Amygdala (tissue), 56 donors: ENCODE results near the gene CHURC1.
"Not testable (repeated sequence)": the region's sequence is repeated elsewhere in the genome, so short reads cannot be mapped to it uniquely, and the experiment has no call there.

Experiments used
- DNase-seq, 56 donors: peaks; one replicate each; lab custom pipeline; 2025; lab: John Stamatoyannopoulos, UW

Gene CHURC1

DNA sequence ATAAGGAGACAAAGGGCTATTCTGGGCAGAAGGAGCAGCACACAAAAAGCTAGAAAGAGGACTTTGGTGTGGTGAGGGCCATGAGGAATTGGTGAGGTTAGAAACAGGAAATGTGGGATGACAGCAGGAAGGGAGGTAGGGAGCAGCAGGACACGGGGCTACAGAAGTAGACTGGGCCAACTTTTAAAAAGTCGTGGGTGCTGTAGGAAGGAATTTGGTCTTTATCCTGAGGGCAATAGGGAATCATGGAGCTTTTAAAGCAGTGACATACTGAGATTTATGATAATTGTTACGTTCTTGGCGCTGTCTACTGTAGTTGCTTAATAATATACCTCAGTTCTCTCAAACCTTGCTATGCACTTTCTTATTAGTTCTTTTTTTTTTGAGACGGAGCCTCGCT lies 8.2 kb upstream of the CHURC1 start:
- DNase-seq = no peak

DNA sequence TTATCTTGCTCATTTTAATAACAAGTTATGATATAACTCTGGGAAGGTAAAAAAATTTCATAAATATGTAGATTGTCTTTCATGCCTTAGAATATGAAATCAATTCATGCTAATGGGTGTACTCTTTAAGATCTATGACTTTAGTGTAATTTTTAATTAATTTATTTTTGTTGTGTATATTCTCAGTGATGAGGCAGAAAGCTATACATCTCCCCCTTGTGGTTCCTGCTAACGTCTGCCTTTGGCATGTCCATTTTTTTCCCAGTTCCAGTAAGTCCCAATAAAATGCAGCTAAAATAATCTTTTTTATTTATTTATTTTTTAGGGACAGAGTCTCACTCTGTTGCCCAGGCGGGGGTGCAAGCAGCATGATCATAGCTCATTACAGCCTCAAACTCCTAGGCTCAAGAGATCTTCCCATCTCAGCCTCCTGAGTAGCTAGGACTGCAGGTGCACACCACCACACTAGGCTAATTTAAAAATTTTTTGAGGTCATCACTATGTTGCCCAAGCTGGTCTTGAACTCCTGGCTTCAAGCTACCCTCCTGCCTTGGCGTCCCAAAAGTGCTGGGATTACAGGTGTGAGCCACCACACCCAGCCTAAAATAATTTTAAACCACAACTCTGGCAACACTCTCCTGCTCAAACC lies 3.3 kb upstream of the CHURC1 start:
- no peak for DNase-seq

DNA sequence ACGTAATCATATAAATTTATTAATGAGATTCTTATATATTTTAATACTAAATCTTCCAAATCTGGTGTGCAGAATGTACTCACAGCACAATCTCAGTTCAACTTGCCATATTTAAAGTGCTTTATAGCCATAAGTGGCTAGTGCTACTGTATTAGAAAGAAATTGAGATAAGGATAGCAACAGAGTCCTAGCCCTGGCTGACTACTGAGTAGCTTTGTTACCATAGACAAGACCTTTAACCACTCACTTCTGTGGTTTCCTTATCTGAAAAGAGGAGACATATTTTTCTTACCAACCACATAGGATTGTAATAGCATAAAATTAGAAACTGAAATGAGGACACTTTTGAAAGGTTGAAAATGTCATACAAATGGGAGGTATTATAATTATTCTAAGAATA lies 2.0 kb upstream of the CHURC1 start:
- DNase-seq = no peak

DNA sequence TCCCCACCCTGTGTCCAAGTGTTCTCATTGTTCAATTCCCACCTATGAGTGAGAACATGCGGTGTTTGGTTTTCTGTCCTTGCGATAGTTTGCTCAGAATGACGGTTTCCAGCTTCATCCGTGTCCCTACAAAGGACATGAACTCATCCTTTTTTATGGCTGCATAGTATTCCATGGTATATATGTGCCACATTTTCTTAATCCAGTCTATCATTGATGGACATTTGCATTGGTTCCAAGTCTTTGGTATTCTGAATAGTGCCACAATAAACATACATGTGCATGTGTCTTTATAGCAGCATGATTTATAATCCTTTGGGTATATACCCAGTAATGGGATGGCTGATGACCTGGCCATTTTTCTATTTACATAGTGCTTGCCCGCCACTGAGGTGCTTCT lies 778 bp upstream of the CHURC1 start:
- not testable (repeated sequence) for DNase-seq

DNA sequence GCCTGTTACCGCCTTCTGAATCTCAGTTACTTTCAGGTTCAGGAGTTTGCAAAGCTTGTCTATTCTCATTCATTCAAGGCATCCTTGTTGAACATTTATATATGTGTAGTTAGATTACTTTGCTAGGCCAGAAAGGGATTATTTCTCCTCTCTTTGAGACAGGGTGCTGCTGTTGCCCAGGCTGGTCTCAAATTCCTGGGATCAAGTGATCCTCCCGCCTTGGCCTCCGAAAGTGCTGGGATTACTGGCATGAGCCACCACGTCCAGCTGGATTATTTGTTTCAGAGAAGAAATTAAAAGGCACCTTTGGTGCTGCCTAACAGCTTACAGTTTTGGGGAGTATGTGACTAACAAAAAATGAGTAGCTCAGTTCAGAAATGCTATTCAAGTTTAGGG lies 772 bp downstream of the CHURC1 start:
- no peak for DNase-seq

DNA sequence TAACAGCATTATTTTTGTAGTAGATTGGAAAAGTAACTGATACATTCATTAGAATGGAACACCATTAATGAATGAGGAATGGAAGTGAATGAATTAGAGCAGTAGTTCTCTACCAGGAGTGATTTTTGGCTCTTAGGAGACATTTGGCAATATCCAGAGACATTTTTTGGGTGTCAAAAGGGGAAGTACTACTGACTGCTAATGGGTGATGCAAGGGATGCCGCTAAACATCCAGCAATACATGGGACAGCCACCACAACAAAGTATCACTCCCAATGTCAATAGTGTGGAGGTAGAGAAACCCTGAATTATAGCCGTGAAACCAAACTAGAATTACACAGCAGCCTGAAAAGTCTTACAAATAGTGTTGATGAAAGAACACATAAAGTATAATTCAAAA lies 1.5 kb downstream of the CHURC1 start:
- DNase-seq = no peak

DNA sequence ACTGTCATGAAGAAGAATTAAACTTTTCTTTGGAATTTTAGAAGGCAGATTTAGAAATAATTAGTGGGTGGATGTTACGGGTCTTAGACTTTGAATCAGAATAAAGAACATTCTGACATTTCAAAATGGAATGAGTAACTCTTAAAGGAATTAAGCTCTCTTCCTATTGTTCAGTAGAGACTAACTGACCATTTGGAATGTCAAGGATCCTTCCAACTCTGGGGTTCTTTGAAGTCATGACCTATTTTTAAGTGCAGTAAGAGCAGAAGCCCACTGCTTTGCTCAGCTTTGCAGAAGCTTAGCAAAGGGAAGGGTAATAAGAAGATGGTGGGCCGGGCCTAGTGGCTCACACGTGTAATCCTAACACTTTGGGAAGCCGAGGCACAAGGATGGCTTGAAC lies 4.0 kb downstream of the CHURC1 start:
- no peak for DNase-seq

DNA sequence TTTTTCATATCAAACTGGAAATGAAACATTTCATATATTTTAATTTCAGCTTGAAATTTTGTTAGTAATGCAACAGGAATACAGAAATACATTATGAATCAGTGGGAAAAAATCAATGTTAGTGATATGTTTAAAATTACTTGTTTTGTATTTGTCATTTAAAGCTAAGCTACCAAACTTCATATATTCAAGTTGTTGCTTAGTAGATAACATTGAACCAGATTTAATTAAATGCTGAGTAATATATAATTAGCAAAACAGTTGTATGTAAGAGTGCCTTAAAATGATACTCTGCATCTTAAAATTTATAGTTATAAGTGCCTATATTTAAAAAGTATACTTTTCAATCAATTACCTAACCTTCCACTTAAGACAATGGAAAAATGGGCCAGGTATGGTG lies 5.0 kb downstream of the CHURC1 start:
- DNase-seq = no peak

DNA sequence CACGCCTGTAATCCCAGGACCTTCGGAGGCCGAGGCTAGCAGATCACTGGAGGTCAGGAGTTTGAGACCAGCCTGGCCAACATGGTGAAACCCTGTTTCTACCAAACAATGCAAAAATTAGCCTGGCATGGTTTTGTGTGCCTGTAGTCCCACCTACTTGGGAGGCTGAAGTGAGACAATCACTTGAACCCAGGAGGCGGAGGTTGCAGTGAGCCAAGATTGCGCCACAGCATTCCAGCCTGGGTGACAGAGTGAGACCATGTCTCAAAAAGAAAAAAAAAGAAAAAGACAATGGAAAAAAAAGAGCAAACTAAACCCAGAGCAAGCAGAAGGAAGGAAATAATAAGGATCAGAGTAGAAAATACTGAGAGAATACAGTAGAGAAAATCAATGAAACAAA lies 5.4 kb downstream of the CHURC1 start:
- no peak for DNase-seq

DNA sequence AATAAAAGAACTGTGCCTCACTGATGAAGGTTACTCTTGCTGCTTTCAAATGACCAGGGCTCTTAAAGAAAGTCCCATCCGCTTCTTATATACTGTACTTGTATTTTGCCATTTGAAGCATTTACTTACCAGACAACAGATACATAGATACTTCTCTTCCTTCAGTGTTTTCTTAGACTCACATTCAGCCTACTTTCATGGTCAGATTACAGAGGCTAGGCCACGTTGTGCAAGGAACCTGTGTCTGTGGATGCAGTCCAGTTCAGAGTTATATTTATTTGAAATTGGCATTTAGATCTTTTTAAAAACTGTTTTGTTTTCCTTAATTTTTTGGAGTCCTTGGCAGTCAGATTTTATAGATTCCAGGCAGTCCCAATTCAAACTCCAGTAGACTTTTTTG lies 6.2 kb downstream of the CHURC1 start:
- no peak for DNase-seq

DNA sequence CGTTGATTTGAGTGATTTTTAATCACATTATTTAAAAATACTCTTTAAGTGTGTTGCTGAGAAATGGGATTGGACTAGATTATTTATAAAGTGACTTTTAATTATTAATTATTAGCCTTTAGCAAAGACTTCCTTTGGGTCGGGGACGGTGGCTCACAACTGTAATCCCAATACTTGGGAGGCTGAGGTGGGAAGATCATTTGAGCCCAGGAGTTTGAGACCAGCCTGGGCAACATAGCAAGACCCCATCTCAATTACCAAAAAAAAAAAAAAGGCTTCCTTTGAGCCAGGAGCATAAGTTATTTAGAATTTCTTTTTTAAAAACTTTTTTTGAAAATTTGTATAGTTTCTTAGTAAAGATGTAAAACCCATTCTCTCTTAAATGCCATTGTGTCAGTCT lies 8.8 kb downstream of the CHURC1 start:
- no peak for DNase-seq

DNA sequence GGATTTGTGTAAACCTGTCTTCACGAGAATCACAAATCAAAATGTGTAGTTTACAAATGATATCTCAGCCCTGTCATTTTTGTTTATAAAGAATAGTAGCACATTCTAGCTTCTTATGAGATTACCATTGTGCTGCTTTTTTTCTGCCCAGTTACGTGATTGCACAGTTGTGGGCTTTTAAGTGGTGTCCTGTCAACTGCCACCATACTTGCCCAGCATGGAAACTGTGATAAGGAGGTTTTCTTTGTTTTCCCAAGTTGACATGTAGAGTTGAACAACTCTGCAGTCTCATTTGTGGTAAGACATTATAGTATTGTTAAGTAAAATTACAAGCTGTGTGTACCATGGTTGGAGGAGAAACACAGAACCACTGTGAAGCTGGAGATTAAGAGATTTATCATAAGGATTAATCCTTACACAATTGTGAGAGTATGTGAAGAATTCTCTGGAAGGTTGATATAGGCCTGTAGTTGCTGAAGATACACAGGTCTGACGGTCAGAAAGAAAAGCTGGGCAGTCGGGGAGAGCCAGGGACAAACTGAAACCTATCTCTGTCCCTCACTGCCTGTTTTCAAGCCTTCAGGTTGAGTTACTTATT lies 12.2 kb downstream of the CHURC1 start:
- no peak for DNase-seq

DNA sequence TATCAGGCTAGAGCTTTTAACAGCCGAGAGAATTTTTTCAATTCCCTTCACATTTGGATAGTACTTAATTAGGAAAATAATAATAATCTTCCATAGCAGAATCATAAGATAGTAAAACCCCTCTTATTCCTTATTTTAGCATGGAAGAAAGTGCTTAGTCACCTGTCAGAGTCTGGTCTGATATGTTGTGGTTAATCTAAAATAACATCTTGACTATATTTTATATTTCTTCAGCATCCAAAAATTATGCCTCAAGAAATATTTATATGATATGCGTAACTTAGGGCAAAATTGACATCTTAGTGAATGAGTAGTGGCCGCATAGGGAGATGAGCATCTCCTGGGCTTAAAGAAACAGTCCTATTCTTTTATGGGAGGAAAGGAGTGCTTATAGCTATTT lies 12.8 kb downstream of the CHURC1 start:
- no peak for DNase-seq

DNA sequence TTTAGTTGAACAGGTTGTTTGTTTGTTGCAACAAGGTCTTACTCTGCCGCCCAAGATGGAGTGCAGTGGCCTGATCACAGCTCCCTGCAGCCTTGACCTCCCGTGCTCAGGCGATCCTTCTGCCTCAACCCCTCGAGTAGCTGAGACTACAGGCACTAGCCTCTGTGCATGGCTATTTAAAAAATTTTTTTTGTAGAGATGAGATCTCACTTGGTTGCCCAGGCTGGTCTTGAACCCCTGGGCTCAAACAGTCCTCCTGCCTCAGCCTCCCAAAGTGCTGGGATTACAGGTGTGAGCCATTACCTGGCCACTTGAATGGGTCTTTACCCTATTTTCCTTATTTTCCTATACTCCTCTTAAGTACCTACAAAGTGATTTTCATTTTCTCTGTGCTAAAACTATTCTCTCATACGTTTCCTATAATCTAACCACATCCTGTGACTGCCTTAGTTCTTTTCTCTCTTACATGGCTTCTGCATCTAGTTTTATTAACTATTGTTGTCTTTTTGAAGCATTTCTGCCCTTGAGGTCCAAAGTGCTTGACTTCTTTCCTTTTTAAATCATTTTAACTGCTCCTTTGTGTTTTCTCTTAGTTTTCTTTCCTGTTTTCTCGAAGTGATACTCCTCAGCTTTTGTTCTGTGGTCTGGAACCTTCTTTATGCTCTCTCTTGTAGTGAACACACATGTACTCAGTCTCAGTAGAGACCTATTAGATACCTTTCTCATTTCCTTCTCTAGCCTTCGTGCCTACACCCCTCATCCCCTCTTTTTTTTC lies 14.2 kb downstream of the CHURC1 start:
- DNase-seq = no peak

DNA sequence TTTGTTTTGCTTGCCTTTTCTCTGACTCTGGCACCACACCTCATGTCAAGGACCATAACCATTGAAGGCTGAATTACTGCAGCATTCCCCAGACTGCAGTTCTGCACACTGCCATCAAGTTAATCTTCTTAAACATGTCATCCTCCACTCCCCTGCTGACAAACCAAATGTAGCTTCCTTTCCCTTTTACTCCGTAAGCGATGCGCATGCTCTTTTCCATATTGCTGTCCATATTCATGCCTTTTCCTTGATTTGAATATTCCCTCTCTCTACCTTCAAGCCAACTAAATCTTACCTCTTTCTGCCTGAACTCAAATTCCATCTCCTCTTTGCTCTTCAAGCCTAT lies 14.7 kb downstream of the CHURC1 start:
- DNase-seq = no peak

DNA sequence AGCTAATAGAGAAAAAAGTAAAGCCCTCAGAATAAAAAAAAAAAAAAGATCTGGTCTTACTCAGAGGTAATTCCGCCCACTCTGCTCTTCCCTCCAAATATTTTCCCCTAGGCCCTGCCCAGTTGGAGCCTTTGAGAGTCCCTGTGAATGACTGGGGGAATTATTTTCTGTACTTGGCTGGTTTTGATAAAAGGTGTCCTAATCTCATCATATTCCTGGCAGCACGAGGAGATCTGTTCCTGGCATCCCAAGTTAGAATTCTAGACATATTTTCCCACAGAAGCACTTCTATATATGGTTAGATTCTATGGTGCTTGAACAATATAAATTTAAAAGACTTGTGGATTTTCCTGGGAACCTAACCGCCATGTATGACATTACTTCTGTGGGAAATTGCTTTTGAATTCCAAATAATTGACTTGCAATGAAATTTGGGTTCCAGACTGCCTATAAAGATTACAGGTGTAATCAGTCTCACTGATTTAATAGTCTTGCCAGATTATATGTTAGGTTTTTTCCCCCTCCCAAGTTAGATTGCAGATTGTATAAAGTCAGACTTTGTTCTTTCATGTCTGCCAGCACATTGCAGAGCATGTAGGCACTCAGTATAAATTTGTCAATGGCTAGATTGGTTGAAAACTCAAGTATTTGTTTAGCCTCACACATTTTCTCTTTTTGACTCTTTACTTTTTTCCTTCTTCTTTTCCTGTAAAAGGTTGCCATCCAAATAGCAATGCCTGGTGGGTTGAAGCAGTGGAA lies 16.0 kb downstream of the CHURC1 start:
- DNase-seq = no peak

DNA sequence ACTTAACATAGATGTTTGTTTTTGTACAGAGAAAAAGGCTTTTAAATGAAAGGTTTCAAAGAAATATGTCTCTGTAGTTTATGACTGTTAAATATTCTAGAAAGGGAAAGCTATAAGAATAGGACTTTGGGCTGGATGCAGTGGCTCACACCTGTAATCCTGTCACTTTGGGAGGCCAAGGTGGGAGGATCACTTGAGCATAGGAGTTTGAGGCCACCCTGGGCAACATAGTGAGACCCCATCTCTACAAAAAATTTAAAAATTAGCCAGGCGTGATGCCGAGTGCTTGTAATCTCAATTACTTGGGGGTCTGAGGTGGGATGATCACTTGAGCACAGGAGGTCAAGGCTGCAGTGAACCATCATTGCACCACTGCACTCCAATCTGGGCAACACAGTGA lies 16.9 kb downstream of the CHURC1 start:
- DNase-seq = no peak

DNA sequence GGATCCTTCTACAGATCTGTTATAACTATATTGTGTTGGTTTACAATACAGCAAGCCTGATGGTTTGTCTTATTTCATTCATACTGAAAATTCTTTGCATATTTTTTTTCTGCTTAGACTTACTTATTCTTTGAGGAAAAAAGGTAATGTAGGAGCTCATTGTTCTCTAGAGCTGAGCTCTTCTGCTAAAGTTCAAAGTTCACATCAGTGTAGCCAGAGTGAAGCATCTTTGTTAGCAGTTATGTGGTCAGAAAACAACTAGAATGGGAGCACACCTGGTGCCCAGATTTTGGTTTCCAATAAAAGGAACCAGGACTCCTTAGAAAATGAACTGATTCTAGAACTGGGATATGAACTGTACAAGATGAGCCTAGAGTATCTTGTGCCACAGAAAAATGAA lies 18.0 kb downstream of the CHURC1 start:
- no peak for DNase-seq

DNA sequence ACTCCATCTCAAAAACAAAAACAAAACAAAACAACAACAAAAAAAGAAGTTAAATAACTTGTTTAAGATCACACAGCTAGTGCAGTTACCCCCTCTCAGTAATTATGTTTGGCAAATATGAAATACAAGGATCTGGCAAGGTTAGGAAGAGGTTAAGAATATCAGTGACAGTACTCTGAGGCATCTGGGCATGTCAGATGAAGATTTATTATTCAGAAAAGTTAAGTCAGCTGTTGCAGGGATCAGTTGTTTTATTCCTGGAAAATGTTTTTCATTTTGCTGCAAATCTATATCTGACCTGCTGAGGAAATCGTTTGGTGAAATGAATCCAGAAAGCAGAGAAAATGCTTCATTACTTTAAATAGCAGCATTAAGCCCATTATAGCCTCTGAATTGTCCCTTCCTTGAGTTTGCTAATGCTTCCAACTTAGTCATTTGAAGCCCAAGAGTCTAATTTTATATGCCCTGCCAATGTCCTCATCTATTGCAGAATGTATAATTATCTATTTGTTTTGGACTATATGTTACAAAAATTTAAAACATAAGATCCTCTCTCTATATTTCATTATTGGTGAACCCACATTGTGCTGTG lies 20.2 kb downstream of the CHURC1 start:
- no peak for DNase-seq

DNA sequence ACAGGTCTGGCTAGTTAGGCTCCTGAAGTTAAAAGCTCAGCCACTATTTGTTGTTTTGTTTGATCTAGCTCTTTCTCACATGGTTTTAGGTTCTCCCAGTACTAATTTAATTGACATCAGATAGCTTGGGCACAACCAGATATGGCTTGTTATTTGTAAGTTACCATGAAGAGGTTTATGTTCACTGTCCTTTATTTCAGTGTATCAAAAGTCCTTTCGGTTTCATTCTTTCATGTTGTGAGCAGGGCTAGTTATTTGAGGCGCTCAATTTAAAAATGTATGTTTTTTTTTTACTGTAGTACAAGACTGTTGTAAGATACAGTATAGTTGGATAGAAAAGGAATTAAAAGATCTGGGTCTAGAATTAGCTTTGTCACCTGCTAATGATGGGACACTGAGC lies 21.3 kb downstream of the CHURC1 start:
- no peak for DNase-seq

DNA sequence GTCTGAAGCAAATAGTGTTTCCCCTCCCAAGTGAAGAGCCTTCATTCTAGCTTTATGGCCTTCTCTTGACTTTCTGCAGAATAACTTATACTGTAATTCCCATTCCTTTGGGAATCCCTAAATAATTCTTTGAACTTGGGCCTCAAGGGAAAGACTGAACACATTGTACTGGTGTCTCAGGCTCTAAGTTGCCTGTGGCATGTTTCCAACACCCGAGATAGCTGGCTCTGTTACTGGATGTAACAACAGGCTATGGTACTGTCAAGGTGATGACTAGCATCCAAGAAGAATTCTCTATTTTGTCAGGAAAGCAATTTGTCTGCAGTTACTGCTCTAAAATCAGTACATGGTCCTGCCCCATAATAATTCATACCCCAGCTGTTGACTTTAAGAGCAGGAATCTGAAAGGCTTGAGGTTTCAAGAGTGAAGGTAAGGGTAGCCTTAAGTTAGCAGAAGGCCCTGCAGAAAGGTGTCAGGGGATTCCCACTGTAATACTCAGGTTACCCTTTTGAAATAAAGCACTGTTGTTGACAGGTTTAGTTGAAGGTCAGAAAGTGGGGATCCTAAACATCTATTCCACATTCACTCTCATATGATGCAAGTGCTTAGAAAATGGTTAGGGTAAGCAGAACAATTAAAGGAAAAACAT lies 23.0 kb downstream of the CHURC1 start:
- no peak for DNase-seq
